IPS-18a (cell line): Measurements from ENCODE around the gene BORA.

Experiments
- H3K27ac ChIP-seq: one replicate; pipeline ENCODE4 v1.5.1; 2013; ENCODE audit warnings: low read length
- H3K27me3 ChIP-seq: one replicate; pipeline ENCODE4 v1.6.1; 2013; ENCODE audit warnings: mild to moderate bottlenecking, low read length; ENCODE audit not compliant: control insufficient read depth, insufficient read depth
- H3K36me3 ChIP-seq: one replicate; pipeline ENCODE4 v1.6.1; 2013; ENCODE audit warnings: low read depth, low read length; ENCODE audit not compliant: control insufficient read depth
- H3K4me1 ChIP-seq: one replicate; pipeline ENCODE4 v1.6.1; 2013; ENCODE audit warnings: low read depth, low read length; ENCODE audit not compliant: control insufficient read depth
- H3K4me3 ChIP-seq: one replicate; pipeline ENCODE4 v1.5.1; 2013; ENCODE audit warnings: low read length
- H3K9ac ChIP-seq: one replicate; pipeline ENCODE4 v1.6.1; 2013; ENCODE audit warnings: mild to moderate bottlenecking, low read length, moderate library complexity
- H3K9me3 ChIP-seq: one replicate; pipeline ENCODE4 v1.6.1; 2013; ENCODE audit warnings: low read depth, low read length; ENCODE audit not compliant: control insufficient read depth

Gene BORA

GRCh38 chr13:72727417-72728289 lies at the start of gene BORA, which contains the start of gene MZT1:
TSS of gene BORA (plus strand) at chr13:72727923. CDS start at chr13:72728941, 1,018 bp downstream.
TSS of gene MZT1 (minus strand) at chr13:72727629. CDS start at chr13:72727602, 27 bp downstream.
- Histone ChIP-seq H3K27ac (peak within 1 kb of the TSS; percentile 3), H3K4me3 (peak within 1 kb of the TSS; percentile 83), H3K9me3 (no peaks in the 10 kb centered on the region), H3K4me1 (no peaks in the 10 kb centered on the region), H3K9ac (peak within 1 kb of the TSS; percentile 72), H3K36me3 (peaks cover 13% of the 10 kb centered on the region), H3K27me3 (no peaks in the 10 kb centered on the region)

DNA sequence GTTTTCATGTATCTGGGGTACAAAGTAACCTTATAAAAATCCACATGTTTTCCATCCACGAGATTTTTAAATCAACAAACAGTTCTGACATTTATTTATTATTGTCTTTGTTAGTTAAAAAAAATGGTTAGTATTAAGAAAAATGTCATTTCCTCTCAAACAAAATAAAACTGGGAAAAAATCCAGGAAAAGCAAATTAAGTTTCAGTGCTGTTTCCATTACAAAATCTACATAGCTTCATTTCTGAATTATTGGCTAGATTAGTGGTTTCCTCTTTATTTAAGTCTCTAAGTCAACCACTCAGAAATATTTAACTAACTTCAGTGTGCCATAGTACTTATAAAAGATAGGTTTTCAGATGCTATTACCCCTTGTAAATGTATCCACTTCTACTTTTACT lies 49.4 kb upstream of the BORA start:
- H3K9me3 ChIP-seq = no peaks in the 10 kb centered on the region
- H3K27me3 ChIP-seq = no peaks in the 10 kb centered on the region
- H3K4me3 ChIP-seq = no peak overlapping the region
- no peak overlapping the region for H3K9ac ChIP-seq
- H3K36me3 ChIP-seq = no peaks in the 10 kb centered on the region
- H3K4me1 ChIP-seq = peaks cover 7% of the 10 kb centered on the region
- no peak overlapping the region for H3K27ac ChIP-seq

DNA sequence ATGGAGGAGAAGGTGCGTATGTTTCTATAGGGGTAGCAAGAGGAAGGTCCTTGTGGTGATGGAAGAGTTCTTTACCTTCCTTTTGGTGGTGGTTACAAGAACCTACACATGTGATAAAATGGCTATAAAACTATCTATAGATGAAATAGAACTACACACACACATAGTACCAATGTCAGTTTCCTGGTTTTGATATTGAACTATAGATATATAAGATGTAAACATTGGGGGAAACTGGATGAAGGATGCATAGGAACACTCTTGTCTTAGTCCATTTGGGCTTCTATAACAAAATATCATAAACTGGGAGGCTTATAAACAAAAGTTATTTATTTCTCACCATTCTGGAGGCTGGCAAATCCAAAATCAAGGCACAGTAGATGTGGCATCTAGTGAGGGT lies 47.4 kb upstream of the BORA start:
- H3K4me3 ChIP-seq = no peak overlapping the region
- H3K4me1 ChIP-seq = peaks cover 7% of the 10 kb centered on the region
- H3K27me3 ChIP-seq = no peaks in the 10 kb centered on the region
- no peaks in the 10 kb centered on the region for H3K9me3 ChIP-seq
- H3K27ac ChIP-seq = no peak overlapping the region
- H3K36me3 ChIP-seq = no peaks in the 10 kb centered on the region
- no peak overlapping the region for H3K9ac ChIP-seq

- no peaks in the 10 kb centered on the region for H3K36me3 ChIP-seq
- H3K9ac ChIP-seq = no peak overlapping the region
- no peaks in the 10 kb centered on the region for H3K4me1 ChIP-seq
- no peaks in the 10 kb centered on the region for H3K27me3 ChIP-seq
- no peaks in the 10 kb centered on the region for H3K9me3 ChIP-seq
- H3K4me3 ChIP-seq = no peak overlapping the region
- no peak overlapping the region for H3K27ac ChIP-seq
Observed at GRCh38 chr13:72686766-72687165, 41.0 kb upstream of the BORA start.

DNA sequence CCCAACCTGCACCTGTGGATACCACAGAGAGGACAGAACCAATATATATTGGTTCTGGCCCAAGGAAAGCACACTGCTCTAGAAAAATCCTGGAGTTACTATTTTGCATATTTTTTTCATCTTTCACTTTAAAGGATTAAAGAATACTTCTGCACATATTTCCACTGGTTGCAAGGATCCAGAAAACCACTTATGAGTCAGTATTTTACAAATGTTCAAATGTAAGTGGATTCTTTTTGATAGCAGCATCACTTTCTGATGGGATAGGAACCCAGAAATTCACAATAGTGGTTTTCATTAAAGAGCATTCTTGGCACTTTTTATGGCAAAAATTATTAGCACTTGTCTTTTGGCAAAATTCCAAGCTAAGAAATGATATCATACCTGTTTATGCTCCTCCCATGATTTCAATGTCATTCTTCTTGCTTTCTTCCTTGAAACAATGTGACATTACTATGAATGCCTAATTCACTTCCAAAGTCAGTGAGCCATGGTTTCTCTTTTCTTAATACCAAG lies 38.5 kb upstream of the BORA start:
- Histone ChIP-seq H3K27ac (no peak overlapping the region), H3K4me1 (no peaks in the 10 kb centered on the region), H3K9ac (no peak overlapping the region), H3K9me3 (peaks cover 9% of the 10 kb centered on the region), H3K36me3 (no peaks in the 10 kb centered on the region), H3K27me3 (no peaks in the 10 kb centered on the region), H3K4me3 (no peak overlapping the region)

DNA sequence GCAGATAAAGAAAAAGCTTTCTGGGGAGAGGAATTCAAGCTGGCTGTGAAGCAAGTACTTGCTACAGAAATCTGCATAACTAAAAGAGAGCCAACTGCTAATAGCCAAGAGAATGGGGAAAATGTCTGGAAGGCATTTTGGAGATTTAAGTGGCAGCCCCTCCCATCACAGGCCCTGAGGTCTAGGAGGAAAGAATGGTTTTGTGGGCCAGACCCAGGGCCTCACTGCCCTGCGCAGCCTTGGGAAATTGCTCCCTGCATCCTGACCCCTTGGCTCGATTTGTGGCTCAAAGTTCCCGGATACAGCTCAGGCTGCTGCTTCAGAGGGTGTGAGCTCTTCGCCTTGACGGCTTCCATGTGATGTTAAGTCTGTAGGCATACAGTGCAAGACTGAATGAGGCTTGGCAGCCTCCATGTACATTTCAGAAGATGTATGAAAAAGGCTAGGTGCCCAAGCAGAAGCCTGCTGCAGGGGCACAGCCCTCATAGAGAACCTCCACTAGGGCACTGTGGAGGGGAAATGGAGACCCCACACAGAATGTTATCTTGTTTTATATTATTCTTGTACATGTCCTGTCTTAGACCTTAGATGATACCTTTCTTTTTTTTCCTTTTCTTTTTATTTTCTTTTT lies 34.7 kb upstream of the BORA start:
- Histone ChIP-seq H3K36me3 (no peaks in the 10 kb centered on the region), H3K9ac (no peak overlapping the region), H3K27me3 (no peaks in the 10 kb centered on the region), H3K9me3 (peaks cover 9% of the 10 kb centered on the region), H3K4me1 (no peaks in the 10 kb centered on the region), H3K27ac (no peak overlapping the region), H3K4me3 (no peak overlapping the region)

DNA sequence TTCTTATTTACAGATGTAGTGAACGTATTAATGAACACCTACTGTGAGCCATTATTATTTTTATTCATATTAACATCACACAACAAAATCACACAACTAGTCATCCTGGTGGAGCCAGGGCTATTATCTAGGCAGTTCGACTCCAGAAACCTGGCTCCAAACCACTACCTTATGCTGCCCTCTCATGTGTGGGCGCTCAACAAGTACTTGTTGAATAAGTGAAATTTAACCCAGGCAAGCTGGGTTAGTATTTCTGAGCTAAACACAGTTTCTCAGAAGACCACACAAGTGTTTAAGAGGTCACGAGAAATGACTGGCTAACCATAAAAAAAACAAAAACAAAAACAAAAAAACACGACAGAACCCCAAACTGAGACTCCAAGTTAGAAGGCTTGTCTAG lies 33.9 kb upstream of the BORA start:
- H3K4me3 ChIP-seq = no peak overlapping the region

GRCh38 chr13:72694314-72694713 lies 33.4 kb upstream of the BORA start:
- no peak overlapping the region for H3K27ac ChIP-seq
- no peak overlapping the region for H3K9ac ChIP-seq
- H3K9me3 ChIP-seq = peaks cover 9% of the 10 kb centered on the region
- H3K4me1 ChIP-seq = no peaks in the 10 kb centered on the region
- H3K36me3 ChIP-seq = no peaks in the 10 kb centered on the region
- no peak overlapping the region for H3K4me3 ChIP-seq
- no peaks in the 10 kb centered on the region for H3K27me3 ChIP-seq

More for the DNA sequence above, 33.9 kb upstream of the BORA start:
- Histone ChIP-seq H3K9me3 (peaks cover 9% of the 10 kb centered on the region), H3K27me3 (no peaks in the 10 kb centered on the region), H3K4me1 (no peaks in the 10 kb centered on the region), H3K27ac (no peak overlapping the region), H3K36me3 (no peaks in the 10 kb centered on the region), H3K9ac (no peak overlapping the region)

DNA sequence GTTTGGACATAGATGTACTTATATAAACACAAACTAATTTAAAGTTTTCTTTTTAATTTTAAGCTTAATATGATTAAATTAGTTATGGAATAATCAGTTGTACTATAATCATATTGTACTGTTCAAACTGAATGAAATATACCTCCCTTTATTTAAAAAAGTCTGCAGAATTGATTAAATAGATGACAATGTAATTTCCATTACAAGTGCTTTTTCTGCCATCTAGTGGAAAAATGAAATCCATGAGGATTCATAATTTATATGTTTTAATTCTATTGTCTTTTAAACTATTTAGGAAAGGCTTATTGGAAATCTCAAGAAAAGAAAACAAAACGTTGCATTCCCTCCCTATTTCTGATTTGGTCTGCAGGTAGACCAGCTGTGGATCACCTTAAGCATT lies 31.1 kb upstream of the BORA start:
- Histone ChIP-seq H3K4me3 (no peak overlapping the region), H3K4me1 (no peaks in the 10 kb centered on the region), H3K9me3 (peaks cover 9% of the 10 kb centered on the region), H3K36me3 (no peaks in the 10 kb centered on the region), H3K27me3 (no peaks in the 10 kb centered on the region), H3K9ac (no peak overlapping the region), H3K27ac (no peak overlapping the region)

- Histone ChIP-seq H3K9me3 (peaks cover 2% of the 10 kb centered on the region), H3K4me1 (no peaks in the 10 kb centered on the region), H3K4me3 (no peak overlapping the region), H3K27ac (no peak overlapping the region), H3K9ac (no peak overlapping the region), H3K36me3 (no peaks in the 10 kb centered on the region), H3K27me3 (no peaks in the 10 kb centered on the region)
Observed at GRCh38 chr13:72698164-72698563, 29.6 kb upstream of the BORA start.

GRCh38 chr13:72700509-72700908 lies 27.2 kb upstream of the BORA start:
- Histone ChIP-seq H3K27me3 (no peaks in the 10 kb centered on the region), H3K9me3 (no peaks in the 10 kb centered on the region), H3K36me3 (no peaks in the 10 kb centered on the region), H3K4me1 (no peaks in the 10 kb centered on the region), H3K4me3 (no peak overlapping the region), H3K27ac (no peak overlapping the region), H3K9ac (no peak overlapping the region)
